Subcutaneous abdominal adipose tissue (tissue), 5 donors: ENCODE results near the gene COL5A1.

Experiments used
- H3K27ac ChIP-seq: one replicate; pipeline ENCODE4 v1.7.0; 2013; ENCODE audit warnings: low read depth, mild to moderate bottlenecking, inconsistent platforms, low read length, moderate library complexity
- H3K27me3 ChIP-seq, 5 donors: one replicate each; pipeline ENCODE4 v1.7.0; 2013; ENCODE audit warnings: low read length in 5 of 5, inconsistent platforms in 1 of 5; ENCODE audit not compliant: control insufficient read depth in 5 of 5, insufficient read depth in 4 of 5
- H3K36me3 ChIP-seq, 5 donors: one replicate each; pipeline ENCODE4 v1.7.0; 2013; ENCODE audit warnings: low read length in 5 of 5; ENCODE audit not compliant: control insufficient read depth in 5 of 5, insufficient read depth in 5 of 5
- H3K4me1 ChIP-seq, 5 donors: one replicate each; pipeline ENCODE4 v1.7.0; 2013; ENCODE audit warnings: low read length in 5 of 5, mild to moderate bottlenecking in 3 of 5, moderate library complexity in 1 of 5; ENCODE audit not compliant: control insufficient read depth in 5 of 5, insufficient read depth in 5 of 5
- H3K4me3 ChIP-seq, 5 donors: one replicate each; pipeline ENCODE4 v1.7.0; 2013; ENCODE audit warnings: low read length in 5 of 5, low read depth in 1 of 5
- H3K9ac ChIP-seq, 5 donors: one replicate each; pipeline ENCODE4 v1.7.0; 2013; ENCODE audit warnings: low read length in 5 of 5, mild to moderate bottlenecking in 4 of 5, moderate library complexity in 3 of 5
- H3K9me3 ChIP-seq, 5 donors: one replicate each; pipeline ENCODE4 v1.7.0; 2013; ENCODE audit warnings: low read length in 5 of 5; ENCODE audit not compliant: control insufficient read depth in 5 of 5
- donor health status: healthy.
- donor health status: healthy.
- donor health status: healthy.
- donor health status: healthy.
- donor health status: healthy.

Gene COL5A1

GRCh38 chr9:134758949-134759607, 117.5 kb downstream of the COL5A1 start:
- Histone ChIP-seq H3K9me3 (peaks cover 0 to 3% (median 0%) of the 10 kb centered on the region in 5 donors), H3K9ac (no peak overlapping the region), H3K4me3 (no peak overlapping the region), H3K4me1 (no peaks in the 10 kb centered on the region), H3K27ac (no peak overlapping the region), H3K36me3 (peaks cover 0 to 91% (median 78%) of the 10 kb centered on the region in 5 donors), H3K27me3 (no peaks in the 10 kb centered on the region)

DNA sequence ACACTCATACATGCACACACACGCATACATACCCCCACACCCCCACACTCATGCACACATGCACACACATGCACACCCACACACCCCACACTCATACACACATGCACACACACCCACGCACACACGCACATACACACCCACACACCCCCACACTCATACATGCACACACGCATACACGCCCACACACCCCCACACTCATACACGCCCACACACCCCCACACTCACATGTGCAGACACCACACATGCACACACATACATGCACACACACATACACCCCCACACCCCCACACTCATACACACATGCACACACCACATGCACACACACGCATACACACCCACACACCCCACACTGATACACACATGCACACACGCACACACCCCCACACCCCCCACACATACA, 118.3 kb downstream of the COL5A1 start:
- Histone ChIP-seq H3K9ac (no peak overlapping the region), H3K4me1 (no peaks in the 10 kb centered on the region), H3K27ac (no peak overlapping the region), H3K27me3 (no peaks in the 10 kb centered on the region), H3K9me3 (peaks cover 0 to 3% (median 0%) of the 10 kb centered on the region in 5 donors), H3K36me3 (peaks cover 0 to 90% (median 73%) of the 10 kb centered on the region in 5 donors), H3K4me3 (no peak overlapping the region)

DNA sequence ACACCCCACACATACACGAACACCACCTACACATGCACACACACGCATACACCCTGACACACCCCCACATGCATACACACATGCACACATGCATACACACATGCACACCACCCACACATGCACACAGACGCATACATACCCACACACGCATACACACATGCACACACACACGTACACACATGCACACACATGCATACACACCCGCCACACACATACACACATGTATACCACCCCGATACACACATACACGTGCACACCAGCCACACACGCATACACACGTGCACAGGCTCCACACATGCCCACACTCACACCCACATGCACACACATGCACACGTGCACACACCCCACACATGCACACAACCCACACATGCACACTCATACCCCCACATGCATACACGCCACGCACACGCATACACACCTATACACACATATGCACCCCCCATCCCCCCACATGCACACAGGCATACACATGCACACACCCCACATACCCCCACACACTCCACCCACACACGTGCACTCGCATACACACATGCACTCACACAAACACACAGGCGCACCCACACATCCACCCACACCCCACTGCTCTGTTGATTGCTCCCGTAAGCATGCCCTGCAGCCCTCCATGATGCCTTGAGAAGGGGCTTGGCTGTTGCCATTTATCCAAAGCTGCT, 119.3 kb downstream of the COL5A1 start:
- H3K9ac ChIP-seq: no peak overlapping the region
- H3K27me3 ChIP-seq: no peaks in the 10 kb centered on the region
- H3K4me1 ChIP-seq: peaks cover 0 to 2% (median 0%) of the 10 kb centered on the region in 5 donors
- H3K27ac ChIP-seq: no peak overlapping the region
- H3K9me3 ChIP-seq: peaks cover 0 to 3% (median 0%) of the 10 kb centered on the region in 5 donors
- H3K36me3 ChIP-seq: peaks cover 0 to 91% (median 80%) of the 10 kb centered on the region in 5 donors
- no peak overlapping the region for H3K4me3 ChIP-seq

GRCh38 chr9:134764473-134765269, 123.1 kb downstream of the COL5A1 start:
- no peaks in the 10 kb centered on the region for H3K27me3 ChIP-seq
- H3K9me3 ChIP-seq: peaks cover 0 to 3% (median 0%) of the 10 kb centered on the region in 5 donors
- H3K4me3 ChIP-seq: no peak overlapping the region
- H3K27ac ChIP-seq: no peak overlapping the region
- no peak overlapping the region for H3K9ac ChIP-seq
- H3K4me1 ChIP-seq: peaks cover 0 to 8% (median 0%) of the 10 kb centered on the region in 5 donors
- H3K36me3 ChIP-seq: peaks cover 0 to 80% (median 73%) of the 10 kb centered on the region in 5 donors

DNA sequence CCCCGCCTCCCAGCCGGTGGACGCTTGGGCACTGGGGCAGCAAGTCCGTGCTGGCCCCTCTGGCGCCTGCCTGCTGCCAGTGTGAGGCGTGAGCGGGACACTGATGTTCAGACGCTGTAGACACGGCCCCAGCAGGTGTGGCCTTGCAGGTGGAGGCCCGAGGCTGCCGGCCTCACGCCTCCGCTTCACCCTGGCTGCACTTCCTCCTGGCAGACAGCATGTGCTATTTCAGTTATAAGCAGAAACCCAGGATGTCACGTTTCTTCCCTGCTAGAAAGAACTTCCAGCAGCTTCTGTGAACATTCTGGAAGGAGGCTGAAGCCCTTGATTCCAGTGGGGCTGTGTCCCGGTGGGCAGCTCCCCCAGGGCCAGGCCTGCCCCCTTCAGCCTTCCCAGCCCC, 124.2 kb downstream of the COL5A1 start:
- no peak overlapping the region for H3K9ac ChIP-seq
- H3K27me3 ChIP-seq: no peaks in the 10 kb centered on the region
- peaks cover 0 to 3% (median 0%) of the 10 kb centered on the region in 5 donors for H3K9me3 ChIP-seq
- peaks cover 0 to 8% (median 0%) of the 10 kb centered on the region in 5 donors for H3K4me1 ChIP-seq
- no peak overlapping the region for H3K4me3 ChIP-seq
- H3K36me3 ChIP-seq: peaks cover 0 to 69% (median 63%) of the 10 kb centered on the region in 5 donors
- H3K27ac ChIP-seq: no peak overlapping the region

DNA sequence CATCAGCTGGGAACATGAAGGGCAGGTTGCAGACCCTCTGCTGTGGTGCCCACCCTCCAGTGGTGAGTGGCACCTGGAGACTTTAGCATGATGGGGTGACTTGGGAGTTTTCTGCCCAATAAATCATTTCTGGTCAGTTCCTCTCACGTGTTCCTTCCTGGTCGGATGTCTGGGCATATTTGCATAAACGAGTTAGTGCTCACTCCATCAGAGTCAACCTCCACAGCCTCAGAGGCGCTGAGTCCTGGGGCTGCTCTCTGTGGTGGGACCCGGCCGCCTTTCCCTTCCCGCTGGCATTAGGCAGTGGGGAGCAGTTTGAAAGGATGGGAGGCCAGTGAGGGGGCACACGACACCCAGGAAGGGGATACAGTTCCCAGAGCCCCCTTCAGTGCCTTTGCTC, 125.0 kb downstream of the COL5A1 start:
- Histone ChIP-seq H3K4me1 (peaks cover 0 to 8% (median 0%) of the 10 kb centered on the region in 5 donors), H3K27ac (no peak overlapping the region), H3K4me3 (no peak overlapping the region), H3K9ac (no peak overlapping the region), H3K27me3 (no peaks in the 10 kb centered on the region), H3K36me3 (peaks cover 0 to 66% (median 62%) of the 10 kb centered on the region in 5 donors), H3K9me3 (peaks cover 0 to 3% (median 0%) of the 10 kb centered on the region in 5 donors)

- H3K9ac ChIP-seq: no peak overlapping the region
- H3K9me3 ChIP-seq: no peaks in the 10 kb centered on the region
- H3K27me3 ChIP-seq: no peaks in the 10 kb centered on the region
- no peak overlapping the region for H3K4me3 ChIP-seq
- peaks cover 0 to 65% (median 62%) of the 10 kb centered on the region in 5 donors for H3K36me3 ChIP-seq
- H3K27ac ChIP-seq: no peak overlapping the region
- peaks cover 0 to 8% (median 0%) of the 10 kb centered on the region in 5 donors for H3K4me1 ChIP-seq
Observed at GRCh38 chr9:134768332-134768708, 126.7 kb downstream of the COL5A1 start.

DNA sequence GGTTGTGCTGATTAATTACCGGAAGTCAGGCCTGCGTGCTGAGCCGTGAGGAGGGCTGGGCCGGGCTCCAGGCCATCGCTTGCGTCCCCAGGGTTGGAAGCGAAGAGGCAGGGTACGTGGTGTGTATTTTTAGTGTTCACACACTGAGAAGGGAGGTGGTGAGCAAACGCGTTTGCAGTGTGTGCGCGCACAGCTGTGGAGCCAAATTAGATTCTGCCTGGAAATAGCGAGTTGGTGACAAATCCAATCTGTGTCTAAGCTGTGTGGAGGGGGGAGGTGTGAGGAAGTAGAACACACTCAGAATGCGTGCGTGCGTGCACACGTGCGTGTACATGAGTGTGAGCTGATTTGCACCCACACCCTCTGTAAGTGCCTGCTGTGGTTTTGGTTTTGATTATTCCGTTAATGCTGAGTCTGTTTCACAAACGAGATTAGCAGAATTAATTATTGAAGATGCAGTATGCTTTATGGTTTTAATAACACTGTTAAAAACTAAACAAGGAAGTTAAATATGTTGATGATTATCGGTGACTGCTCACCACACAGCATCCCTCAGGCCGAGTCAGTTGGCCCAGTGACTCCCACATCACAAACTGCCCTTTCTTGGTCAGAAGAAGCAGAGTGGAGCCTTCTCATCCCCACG, 127.2 kb downstream of the COL5A1 start:
- Histone ChIP-seq H3K36me3 (peaks cover 0 to 66% (median 63%) of the 10 kb centered on the region in 5 donors), H3K9me3 (no peaks in the 10 kb centered on the region), H3K4me3 (no peak overlapping the region), H3K9ac (no peak overlapping the region), H3K27me3 (no peaks in the 10 kb centered on the region), H3K27ac (no peak overlapping the region), H3K4me1 (peaks cover 0 to 8% (median 0%) of the 10 kb centered on the region in 5 donors)

DNA sequence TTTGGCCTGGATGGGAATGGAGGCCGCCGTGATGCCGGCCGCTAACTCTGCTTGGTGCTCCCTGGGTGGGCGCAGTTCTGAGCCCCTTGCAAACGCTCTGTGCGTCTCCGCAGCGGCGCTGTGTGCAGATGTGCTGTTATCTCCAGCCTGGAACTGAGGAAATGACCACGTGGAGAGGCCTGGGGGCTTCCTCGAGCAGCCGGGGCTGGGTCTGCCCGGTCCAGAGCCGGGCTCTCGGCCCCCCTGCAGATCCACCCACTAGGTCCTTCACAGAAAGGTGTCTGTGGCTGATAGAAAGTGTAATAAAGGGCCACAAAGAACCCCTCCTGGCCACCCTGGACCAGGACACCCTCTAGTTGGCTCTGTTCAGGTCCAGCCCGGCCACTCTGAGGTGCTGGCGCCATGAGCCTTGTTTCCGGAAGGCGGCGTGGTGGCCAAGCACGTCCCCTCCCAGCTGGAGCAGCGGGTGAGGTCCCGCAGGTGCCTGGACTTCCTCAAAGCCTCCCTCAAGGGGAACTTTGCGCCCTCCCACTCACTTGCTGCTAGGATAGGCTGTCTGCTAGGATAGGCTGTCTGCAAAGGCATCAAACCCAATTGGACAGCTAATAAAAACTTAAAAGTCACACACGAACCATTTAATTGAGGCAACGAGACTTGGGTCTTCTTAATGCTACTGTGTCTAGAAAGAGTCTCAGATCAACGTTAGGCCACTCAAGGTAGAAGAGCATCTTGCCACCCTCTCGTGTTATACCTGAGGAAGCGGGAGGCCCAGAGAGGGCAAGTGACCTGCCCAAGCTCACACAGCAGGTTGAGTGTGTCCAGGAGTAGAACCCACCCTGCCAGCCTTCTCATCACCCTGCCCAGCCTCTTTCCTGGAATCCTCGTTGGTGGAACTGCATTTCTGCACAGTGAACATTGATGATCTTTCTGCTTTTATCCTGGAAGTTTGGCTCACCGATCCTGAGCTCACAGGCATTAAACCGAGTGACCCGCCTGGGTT, 129.7 kb downstream of the COL5A1 start:
- H3K27ac ChIP-seq: no peak overlapping the region

More for the DNA sequence above, 129.7 kb downstream of the COL5A1 start:
- H3K4me1 ChIP-seq: peaks cover 0 to 2% (median 0%) of the 10 kb centered on the region in 5 donors
- no peaks in the 10 kb centered on the region for H3K9me3 ChIP-seq
- peaks cover 0 to 73% (median 70%) of the 10 kb centered on the region in 5 donors for H3K36me3 ChIP-seq
- H3K27me3 ChIP-seq: no peaks in the 10 kb centered on the region
- H3K9ac ChIP-seq: no peak overlapping the region
- no peak overlapping the region for H3K4me3 ChIP-seq
